A549 treated with AZD2906 at 1 μM for 4 hours (cell line): Measurements from ENCODE around the gene SHTN1. TPM values are rescaled to one million over a fixed set of nuclear protein-coding genes. Genes with fewer than 3 reads are reported as not detected.

Experiments
- total RNA-seq: library from RNA; stranded (reverse); fragments of 200-300 nt; extraction: Qiagen RNA extraction; gene quantifications from 5 replicates; pipeline ENCODE4 v1.2.3, GENCODE V29; 2022

SHTN1 gene, protein sequence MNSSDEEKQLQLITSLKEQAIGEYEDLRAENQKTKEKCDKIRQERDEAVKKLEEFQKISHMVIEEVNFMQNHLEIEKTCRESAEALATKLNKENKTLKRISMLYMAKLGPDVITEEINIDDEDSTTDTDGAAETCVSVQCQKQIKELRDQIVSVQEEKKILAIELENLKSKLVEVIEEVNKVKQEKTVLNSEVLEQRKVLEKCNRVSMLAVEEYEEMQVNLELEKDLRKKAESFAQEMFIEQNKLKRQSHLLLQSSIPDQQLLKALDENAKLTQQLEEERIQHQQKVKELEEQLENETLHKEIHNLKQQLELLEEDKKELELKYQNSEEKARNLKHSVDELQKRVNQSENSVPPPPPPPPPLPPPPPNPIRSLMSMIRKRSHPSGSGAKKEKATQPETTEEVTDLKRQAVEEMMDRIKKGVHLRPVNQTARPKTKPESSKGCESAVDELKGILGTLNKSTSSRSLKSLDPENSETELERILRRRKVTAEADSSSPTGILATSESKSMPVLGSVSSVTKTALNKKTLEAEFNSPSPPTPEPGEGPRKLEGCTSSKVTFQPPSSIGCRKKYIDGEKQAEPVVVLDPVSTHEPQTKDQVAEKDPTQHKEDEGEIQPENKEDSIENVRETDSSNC
- 20.2 to 30.3 TPM (median 25.1 TPM) in 5 replicates for total RNA-seq

DNA sequence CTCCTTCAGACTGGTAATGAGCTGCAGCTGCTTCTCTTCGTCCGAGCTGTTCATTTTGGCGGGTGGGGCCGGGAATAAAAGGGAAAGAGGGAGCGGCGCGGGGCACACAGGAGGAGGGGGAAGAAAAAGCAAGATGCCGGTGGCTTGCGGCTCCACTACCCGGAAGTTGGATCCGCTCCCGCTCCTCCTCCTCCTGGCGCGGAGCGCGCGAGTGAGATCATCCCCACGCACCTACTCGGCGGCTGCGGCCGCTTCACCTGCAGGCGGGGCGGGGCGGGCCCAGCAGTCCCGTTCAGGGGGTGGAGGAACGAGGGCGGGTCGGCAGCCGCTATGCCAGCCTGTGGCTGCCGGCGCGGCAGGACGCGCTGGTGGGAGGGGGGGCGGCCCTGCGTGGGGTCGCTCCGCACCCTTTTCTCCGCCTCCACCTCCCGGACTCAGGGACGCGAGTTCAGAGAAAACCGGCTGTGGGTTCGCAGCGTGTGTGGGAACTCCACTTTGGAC is at the start of gene SHTN1:
Gene SHTN1 (minus strand): TSS at position 162 of the 501 bp plus-strand sequence. CDS start 108 bp downstream, at position 54.

DNA sequence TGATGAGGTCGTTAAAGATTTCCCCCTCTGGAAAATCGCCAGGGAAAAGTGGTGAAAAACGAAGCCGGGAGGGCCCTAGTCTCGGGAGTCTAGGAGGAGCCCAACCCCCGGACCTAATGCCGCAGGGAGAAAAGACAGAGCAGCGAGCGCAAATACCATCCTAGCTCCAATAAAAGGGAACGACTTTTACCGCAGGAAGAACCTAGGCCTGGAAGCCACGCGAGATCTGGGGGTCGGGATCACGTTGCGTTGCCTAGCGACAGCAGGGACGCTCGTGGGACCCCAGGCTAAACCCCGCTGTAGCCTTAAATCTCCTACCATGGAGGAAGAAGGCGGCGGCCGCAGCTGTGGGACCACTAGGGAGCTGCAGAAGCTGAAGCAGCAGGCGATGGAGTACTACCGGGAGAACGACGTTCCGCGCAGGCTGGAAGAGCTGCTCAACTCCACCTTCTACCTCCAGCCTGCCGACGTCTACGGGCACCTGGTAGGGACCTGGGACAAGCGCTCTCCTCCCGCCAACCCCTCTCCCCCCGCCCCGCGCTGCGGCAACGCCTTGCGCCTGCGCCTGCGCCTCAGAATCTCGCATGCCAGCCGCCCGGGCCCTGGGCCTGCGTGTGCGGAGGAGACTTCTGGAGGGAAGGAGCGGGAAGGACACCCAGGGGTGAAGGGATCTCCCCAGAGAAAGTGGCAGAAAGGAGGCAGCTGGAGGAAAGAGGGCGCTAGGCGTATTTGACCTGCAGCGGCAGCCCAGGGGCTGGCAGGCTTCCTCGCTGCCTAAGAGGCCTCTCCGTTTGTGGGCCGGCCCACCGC is 155.5 kb downstream of the SHTN1 start, which contains the start of gene ENO4:
Gene ENO4 (plus strand): TSS at position 252 of the 810 bp plus-strand sequence. CDS start 68 bp downstream, at position 320.

Other genes with a start within 250 kb of the SHTN1 start
- 0.32 to 0.60 TPM (median 0.35 TPM) in 5 replicates for gene ENO4, start 155.7 kb downstream of the SHTN1 start, total RNA-seq
- gene VAX1, start 133.1 kb upstream of the SHTN1 start, total RNA-seq = 0.98 to 1.4 TPM (median 1.3 TPM) in 5 replicates
- gene KCNK18, start 192.3 kb upstream of the SHTN1 start, total RNA-seq = not detected in 5 replicates
- 0.02 to 0.05 TPM (median 0.02 TPM) in 4 of 5 replicates, not detected in the other for gene SLC18A2, start 235.9 kb upstream of the SHTN1 start, total RNA-seq